CD4-positive, alpha-beta T cell treated with Interleukin-6 for 4 hours (primary cell): ENCODE measurements around the gene DOCK6.
"Not testable (repeated sequence)": the region's sequence is repeated elsewhere in the genome, so short reads cannot be mapped to it uniquely, and the experiment has no call there.

ENCODE experiments used
- DNase-seq: peaks from one replicate; pipeline ENCODE4 v3.0.0-alpha.2; 2020; ENCODE audit warnings: mixed read lengths

DOCK6 gene

DNA sequence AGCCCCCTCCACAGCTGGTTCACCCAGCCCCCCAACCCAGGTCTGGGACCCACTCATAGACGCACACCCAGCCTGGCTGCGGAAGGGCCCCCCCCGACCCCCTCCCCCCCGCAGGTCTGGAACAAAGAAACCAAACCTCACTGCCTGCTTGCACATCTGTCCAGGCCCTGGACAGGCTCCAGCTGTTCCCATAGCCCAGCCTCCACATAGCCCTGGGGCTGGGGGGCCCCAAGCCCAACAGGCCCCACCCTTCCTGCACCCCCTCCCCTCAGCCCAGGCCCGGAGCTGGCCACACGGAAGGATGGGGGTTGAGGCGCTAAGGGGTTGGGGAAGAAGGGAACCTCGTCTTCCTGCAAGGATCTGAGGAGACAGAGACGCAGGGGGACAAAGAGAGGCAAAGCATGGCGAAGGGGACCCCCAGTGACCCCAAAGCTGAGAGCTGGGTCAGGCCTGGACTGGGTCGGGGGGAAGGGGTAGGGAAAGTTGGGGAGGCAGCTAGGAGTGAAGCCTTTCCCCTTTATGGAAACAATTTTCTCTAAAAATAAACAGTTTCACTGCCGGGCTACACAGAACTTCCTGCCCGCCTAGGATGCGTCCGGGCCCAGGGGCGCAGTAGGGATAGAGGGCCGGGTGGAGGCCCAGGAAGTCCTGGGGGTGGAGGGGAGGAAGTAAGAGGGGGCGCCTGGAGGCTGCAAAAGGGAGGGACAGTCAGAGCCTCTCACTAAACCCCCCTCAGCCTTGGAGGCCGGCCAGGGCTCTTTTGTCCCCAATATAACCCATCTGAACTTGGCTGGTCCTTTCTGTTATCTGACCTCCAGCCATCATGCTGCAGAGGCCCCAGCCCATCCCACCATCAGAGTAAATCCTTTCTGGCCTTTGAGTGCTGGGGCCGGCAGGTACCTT lies 67.4 kb downstream of the DOCK6 start:
- no peak for DNase-seq

DNA sequence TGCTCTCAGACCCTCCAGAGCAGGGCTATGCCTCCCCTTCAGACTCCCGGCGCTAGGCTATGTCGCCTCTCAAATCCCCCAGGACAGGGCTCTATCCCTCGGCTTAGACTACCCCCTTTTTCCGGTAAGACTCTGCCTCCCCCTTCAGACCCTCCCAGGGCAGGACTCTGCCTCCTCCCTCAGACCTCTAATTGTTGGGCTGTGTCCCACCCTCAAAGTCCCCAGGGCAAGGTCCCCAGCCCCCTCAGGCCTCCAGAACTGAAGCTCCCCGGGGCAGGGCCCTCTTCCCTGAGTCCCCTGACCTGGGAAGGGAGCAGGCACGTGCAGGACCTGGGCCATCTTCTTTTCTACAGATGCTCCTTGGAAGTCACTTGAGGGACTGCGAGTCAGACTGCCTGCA lies 68.2 kb downstream of the DOCK6 start:
- no peak for DNase-seq

DNA sequence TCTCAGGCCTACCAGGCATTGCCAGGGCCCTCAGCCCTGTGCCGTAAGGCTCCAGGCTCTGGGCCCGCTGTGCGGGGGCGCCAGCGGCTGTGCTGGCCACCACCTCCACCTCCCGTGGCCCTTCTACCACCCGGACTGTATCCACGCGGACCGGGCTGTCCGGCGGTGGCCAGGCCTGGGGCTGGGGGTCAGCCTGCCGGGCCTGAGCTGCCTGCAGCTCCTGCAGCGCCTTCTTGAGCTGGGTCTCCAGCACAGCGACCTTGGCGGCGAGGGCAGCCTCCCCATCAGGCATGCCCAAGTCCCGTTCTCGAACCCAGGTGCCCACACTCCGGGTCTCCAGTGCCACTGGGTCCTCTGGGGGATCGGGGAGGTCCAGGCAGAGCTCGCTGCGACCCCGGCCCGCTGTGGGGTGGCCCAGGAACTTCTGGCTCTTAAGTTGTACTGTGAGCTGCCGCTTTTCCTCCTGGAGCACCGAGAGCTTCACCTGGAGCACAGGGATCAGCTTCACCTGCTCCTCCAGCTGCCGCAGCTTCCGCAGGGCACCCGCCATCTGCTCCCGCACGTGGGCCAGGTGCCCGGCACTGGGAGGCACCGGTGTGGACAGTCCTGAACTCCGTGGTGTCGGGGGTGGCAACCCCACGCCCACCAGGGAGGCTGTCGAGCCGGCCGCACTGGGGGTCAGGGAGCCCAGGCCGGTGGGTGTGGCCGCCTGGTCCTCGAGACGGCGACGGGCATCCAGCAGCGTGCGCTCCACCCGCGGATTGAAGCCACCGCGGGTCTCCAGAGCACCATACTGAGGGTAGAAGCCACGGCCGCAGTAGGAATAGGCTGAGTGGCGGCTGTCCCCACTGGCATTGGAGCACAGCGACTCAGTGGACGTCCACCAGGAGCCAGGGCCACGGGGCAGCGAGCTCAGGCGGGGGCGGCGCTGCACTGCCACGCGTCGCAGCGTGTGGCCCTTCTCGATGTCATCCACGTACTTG lies 69.1 kb downstream of the DOCK6 start:
- DNase-seq, result no peak

DNA sequence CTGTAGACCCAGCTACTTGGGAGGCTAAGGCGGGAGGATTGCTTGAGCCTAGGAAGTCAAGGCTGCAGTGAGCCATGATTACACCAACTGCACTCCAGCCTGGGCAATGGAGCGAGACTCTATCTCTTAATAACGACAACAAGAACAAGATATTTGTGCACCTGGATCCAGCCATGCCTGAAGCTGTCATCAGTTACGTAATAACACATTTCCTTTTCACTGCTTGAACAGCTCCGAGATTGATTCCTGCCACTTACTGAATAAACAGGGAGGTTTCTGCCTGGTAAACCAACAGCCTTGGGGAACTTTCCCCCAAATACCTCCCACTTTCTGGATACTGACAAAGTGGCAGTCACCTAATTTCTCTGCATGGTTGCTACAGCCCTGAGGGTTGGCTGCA lies 70.4 kb downstream of the DOCK6 start:
- no peak for DNase-seq

DNA sequence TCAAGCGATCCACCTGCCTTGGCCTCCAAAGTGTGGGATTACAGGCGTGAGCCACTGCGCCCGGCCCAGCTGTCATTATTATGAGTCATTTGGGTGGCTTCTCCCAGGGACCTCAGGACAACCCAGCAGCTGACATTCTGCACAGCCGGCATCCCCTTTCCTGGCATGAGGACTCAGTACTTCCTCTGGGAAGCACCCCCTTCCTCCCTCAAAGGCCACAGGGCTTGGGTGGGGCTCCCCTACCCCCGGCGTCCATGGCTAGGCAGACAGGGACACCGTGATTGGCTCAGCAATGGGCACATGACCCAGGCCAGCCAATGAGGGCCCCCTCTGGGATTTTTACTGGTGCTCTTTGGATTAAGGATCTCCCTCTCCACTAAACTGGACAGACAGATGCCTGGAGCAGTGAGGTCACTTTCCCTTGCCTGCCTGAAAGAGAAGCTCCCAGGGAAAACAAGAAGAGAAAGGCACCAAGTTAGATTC lies 71.0 kb downstream of the DOCK6 start:
- no peak for DNase-seq

DNA sequence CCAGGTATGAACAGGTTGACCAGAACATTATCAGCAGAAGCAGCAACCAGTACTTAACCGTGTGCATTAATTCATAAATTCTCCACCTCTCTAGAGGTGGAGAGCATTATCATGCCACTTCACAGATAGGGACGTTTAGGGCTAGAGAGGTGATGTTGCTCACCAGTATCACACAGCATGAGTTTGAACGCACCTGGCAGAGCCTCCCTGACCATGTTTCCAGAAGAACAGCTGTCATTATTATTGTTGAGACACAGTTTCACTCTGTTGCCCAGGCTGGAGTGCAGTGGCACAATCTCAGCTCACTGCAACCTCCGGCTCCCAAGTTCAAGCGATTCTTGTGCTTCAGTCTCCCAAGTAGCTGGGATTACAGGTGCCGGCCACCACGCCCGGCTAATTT lies 71.8 kb downstream of the DOCK6 start:
- DNase-seq, result no peak

DNA sequence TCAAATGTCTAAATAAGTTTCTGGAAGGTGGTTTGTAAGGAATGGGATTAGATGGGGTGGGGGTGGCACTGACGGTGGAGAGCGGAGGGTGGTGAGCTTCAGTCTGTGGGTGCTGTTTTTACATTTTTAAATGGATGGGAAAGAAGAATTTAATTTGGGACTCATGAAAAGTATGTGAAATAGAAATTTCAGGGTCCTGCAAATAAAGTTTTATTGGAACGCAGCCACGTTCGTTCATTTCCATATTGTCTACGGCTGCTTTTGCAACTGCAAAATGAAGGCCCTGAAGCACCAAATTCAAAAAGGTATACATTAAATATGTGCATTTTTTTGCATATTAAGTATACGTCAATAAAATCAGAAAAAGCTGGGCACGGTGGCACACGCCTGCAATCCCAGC lies 74.9 kb downstream of the DOCK6 start:
- DNase-seq, result no peak

DNA sequence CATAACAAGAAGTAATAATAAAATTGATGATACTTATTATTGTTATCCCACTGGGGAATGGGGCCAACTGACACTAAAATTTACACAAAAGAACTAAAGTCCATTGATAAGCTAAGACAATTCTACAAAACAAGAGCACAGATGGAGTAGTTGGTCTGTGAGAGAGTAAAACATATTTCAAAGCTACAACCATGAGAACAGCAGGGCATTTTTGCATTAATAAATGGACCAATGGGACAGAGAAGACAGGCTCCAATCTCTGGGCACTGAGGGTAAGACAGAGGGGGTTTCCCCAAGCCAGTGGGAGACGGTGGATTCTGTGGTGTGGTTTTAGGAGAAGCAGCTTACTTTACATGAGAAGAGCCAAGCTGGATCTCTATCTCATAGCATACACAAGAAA lies 79.3 kb downstream of the DOCK6 start:
- DNase-seq, result no peak

DNA sequence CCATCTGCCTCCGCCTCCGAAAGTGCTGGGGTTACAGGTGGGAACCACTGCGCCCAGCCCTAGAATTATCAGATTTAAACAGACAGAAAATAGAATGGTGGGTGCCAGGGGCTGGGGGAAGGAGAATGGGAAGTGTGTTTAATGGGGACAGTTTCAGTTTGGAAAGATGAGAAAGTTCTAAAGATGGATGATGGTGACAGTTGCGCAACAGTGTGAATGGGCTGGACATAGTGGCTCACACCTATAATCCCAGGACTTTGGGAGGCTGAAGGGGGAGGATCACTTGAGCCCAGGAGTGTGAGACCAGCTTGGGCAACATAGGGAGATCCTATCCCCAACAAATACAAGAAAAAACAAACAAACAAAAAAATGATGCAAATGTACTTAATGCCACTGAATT lies 80.8 kb downstream of the DOCK6 start:
- no peak for DNase-seq

DNA sequence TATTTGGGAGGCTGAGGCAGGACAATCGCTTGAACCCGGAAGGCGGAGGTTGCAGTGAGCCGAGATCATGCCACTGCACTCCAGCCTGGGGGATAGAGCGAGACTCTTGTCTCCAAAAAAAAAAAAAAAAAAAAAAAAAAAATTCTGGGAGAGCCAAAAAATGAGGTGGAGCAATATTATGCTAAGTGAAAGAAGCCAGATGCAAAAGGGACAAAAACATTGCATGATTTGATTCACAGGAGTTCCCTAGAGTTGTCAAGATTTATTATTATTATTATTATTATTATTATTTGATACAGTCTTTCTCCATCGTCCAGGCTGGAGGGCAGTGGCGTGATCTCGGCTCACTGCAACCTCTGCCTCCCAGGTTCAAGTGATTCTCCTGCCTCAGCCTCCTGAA lies 81.3 kb downstream of the DOCK6 start:
- not testable (repeated sequence) for DNase-seq

DNA sequence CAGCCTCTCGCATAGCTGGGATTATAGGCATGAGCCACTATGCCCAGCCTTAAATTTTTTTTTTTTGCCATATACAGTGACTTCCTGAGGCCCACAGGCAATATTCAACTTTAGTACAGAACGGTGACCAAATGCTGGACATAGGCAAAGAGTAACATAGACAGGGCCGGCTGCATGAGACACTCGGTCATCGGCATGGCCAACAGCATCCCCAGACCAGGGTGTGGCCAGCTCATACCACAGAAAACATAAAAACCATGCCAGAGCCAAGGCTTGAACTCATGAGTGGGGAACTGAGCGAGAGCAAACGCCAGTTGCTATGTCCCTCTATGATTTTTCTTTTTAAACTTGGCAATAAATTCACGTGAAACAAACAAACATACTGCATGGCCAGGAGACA lies 82.0 kb downstream of the DOCK6 start:
- DNase-seq, result no peak

DNA sequence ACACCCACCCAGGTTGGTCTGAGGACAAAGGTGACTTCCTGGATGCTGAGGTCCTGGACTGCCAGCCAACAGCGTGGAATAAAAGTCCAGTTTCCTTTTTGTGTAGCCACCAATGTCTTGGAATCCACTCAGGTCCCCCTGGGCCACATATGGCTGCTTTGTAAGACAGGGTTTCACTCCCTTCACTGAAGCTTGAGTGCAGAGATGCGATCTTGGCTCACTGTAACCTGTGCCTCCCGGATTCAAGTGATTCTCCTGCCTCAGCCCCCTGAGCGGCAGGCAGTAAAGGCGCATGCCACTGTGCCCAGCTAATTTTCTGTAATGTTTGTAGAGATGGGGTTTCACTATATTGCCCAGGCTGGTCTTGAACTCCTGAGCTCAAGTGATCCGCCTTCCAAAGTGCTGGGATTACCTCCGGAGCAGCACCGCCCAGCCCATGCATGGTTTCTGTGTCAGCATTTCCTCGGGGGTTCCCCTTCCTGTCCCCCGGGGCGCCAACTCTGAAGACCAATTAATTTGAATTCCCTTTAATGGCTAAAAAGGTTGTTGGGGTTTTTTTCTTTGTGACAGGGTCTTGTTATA lies 82.5 kb downstream of the DOCK6 start:
- no peak for DNase-seq

DNA sequence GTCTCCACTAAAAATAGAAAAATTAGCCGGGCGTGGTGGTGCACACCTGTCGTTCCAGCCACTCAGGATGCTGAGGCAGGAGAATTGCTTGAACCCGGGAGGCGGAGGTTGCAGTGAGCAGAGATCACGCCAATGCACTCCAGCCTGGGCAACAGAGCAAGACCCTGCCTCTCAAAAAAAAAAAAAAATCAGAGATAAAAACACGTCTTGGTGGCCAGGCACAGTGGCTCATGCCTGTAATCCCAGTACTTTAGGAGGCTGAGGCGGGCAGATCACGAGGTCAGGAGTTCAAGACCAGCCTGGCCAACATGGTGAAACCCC lies 83.2 kb downstream of the DOCK6 start:
- DNase-seq, result not testable (repeated sequence)

DNA sequence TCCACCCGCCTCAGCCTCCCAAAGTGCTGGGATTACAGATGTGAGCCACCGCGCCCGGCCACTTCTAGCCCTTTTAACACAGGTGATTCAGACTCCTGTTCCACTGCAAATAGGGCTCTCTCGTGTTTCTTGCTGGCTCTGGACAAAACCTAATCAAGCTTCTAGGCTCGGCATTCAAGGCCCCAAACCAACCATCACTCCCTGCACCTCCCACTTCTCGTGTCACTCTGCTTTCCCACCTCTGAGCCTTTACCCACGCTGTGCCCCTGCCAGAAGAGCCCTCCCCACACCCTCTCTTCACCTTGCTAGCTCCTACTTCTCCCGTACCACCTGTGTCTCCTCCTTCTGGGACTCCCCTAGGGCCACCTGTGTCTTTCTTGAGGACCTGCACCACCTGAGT lies 84.7 kb downstream of the DOCK6 start:
- DNase-seq, result no peak

DNA sequence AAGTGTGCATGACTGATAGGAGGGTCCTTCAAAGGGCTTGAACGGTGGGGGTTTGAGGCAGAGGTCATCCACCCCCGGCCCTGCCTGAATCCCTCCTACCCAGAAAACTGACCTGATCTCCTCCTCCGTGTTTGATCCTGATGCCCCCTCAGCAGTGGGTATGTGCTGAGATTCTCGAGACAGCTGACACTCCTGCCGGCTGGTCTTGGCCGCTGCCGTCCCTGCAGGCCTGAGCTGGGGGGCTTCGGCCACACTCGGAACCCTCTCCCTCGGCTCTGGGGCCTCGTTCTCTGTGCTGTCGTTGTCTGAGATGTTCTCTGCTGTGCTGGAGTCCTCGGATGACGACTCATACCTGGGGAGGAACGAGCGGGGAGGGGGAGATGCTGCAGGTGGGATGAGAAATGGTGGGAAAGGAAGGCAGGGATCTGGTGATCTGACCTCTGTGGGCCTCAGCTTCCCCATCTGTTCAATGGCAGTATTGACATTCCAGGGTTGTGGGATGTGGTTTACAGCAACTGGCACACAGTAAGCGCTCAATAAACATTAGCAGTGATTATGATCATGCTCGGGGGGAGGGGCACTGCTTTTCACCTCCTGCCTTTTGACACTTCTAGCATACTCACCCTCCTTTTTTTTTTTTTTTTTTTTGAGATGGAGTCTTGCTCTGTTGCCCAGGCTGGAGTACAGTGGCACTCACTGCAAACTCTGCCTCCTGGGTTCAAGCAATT lies 85.7 kb downstream of the DOCK6 start:
- DNase-seq, result no peak

DNA sequence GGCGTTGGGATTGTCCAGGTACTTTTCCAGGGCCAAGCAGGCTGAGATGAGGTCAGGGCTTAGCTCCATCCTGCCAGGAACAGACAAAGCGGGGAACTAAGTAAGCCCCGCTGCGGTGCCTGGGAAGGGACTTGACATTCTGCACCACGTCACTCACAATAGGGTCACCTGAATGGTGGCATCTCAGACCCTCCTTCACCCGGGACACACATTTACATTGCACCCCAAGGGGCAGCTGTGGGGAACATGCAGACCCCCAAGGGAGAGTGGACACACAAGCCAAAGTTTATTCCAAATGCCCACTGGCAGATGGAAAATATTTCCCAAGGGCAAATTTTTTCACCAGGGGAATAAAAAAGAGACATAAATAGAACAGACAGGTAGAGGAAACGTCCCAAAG lies 86.4 kb downstream of the DOCK6 start:
- DNase-seq, result no peak

DNA sequence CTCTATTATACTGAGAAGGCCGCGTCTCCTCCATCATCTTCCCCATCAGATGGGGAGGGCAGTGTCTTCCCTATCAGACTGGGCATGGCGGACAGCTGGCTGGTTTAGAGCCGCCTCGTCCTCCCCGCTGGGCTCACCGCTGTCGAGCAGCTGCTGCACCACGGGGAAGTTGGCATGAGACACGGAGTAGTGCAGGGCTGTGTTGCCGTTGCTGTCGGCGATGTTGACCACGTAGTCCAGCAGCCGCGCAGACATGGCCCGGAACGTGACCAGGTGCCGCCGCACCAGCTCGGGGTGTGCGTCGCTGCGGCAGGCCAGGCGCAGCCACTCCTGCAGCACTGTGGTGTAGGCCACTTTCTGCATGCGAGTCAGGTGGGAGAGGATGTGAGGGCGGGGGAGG lies 88.0 kb downstream of the DOCK6 start:
- no peak for DNase-seq

DNA sequence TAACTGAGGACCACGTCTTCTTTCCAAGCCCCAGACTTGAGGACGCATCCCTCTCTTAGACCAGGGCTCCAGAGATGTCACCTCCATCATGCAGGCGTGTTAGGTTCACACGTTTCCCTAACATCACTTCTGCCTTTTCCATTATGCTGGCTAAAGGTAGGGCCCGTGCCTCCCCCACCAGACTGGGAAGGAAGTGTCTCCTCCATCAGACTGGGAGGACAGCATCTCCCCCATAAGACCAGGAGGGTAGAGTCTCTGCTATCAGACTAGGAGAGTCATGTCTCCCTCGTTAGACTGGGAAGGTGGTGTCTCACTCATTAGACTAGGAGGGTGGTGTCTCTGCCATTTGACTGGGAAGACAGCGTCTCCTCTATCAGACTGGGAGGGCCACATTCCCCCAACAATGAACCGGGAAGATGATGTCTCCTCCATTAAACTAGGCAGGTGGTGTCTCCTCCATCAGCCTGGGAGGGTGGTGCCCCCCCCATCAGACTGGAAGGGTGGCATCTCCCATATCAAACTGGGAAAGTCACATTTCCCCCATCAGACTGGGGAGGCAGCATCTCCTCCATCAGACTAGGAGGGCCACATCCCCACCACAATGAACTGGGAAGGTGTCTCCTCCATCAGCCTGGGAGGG lies 88.7 kb downstream of the DOCK6 start:
- no peak for DNase-seq

DNA sequence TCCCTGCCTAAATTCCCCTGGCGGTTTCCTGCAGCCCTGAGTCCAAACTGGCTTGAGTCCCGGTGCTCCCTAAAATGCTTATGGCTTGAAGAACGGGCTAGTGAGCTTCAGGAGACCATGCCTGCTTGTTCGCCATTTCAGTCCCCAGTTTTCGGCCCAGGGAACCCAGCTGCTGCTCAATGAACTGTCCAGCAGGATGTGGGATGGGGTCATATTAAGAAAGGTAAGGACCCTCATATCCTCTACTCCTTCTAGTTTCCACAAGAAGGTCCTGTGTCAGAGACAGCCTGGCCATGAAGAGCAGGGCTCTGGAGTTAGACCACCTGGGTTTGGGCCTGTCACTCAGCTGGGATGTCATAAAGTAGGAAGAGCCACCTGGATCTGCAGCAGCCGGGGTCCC lies 89.7 kb downstream of the DOCK6 start:
- no peak for DNase-seq

DNA sequence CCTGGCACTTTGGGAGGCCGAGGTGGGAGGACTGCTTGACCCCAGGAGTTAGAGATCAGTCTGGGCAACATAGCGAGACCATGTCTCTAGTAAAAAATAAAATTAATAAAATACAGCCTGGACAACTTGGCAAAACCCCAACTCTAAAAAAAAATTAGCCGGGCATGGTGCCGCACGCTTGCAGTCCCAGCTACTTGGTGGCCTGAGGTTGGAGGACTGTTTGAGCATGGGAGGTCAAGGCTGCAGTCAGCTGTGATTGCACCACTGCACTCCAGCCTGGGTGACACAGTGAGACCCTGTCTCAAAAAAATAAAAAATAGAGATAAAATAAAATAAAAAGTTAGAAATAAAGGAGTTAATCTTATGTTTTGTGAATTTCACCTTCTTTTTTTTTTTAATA lies 91.2 kb downstream of the DOCK6 start:
- DNase-seq, result no peak

DNA sequence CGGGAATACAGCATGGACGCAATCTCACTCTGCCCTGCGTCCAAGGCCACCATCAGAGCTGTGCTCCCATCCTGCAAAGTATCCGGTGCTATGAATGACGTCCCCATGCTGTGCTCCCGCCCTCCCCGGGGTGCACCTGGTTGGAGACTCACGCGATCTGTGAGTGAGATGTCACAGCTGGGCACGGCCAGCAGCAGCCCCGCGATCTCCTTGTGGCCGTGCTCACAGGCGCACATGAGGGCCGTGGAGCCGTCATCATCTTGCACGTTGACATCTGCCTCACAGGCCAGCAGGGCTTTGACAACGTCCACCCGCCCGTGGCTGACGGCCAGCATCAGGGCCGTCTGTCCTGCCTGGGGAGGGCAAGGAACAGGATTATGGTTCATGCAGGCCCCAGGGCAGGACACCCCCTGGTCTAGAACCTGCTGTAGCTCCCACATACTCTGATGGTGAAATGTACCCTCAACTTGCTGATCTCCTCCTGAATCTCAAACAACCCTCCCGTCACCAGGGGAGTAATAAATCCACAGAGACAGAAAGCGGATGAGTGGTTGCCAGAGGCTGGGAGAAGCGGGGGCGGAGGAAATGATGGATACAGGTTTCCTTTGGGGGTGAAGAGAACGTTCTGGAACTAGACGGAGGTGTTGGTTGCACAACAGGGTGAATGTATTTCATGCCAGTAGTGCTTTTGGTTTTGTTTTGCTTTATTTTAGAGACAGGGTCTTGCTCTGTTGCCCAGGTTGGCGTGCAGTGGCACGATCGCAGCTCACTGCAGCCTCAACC lies 92.2 kb downstream of the DOCK6 start:
- DNase-seq, result no peak
